Large intestine (tissue), 3 donors: ENCODE results near the gene TMA7. TPM values are rescaled to one million over a fixed set of nuclear protein-coding genes. Genes with fewer than 3 reads are reported as not detected.
A peak's percentile ranks its signal among the peaks of the same experiment; 100 is the strongest.

Experiments
- DNase-seq, 2 donors: peaks; one replicate each; pipeline versions ENCODE4 v3.0.0 to v3.0.0-alpha.2; 2013
- H3K27ac ChIP-seq: one replicate; pipeline ENCODE4 v1.5.1; 2013; ENCODE audit warnings: low read length
- H3K27me3 ChIP-seq: 2 replicates; pipeline ENCODE4 v1.6.1; 2013; ENCODE audit warnings: low read length; ENCODE audit not compliant: control insufficient read depth, insufficient read depth
- H3K36me3 ChIP-seq: 2 replicates; pipeline ENCODE4 v1.6.1; 2013; ENCODE audit warnings: low read length; ENCODE audit not compliant: control insufficient read depth, insufficient read depth
- H3K4me1 ChIP-seq: one replicate; pipeline ENCODE4 v1.6.1; 2013; ENCODE audit warnings: low read length; ENCODE audit not compliant: control insufficient read depth, insufficient read depth
- H3K4me3 ChIP-seq: one replicate; pipeline ENCODE4 v1.5.1; 2013; ENCODE audit warnings: low read length
- H3K9me3 ChIP-seq: one replicate; pipeline ENCODE4 v1.6.1; 2013; ENCODE audit warnings: mild to moderate bottlenecking, low read depth, low read length, moderate library complexity; ENCODE audit not compliant: control insufficient read depth
- WGBS: methylation state at CpG from one replicate; pipeline ENCODE4 v1.1.5; 2013; ENCODE audit warnings: low lambda C conversion rate; ENCODE audit not compliant: insufficient coverage; 5-methylcytosine and 5-hydroxymethylcytosine counted together
- polyA plus RNA-seq: library from polyadenylated mRNA; unstranded; fragments of 120-200 nt; gene quantifications from one replicate; pipeline ENCODE4 v1.2.1, GENCODE V29; 2013

Gene TMA7
- polyA plus RNA-seq, 1 donor: 283 TPM

DNA sequence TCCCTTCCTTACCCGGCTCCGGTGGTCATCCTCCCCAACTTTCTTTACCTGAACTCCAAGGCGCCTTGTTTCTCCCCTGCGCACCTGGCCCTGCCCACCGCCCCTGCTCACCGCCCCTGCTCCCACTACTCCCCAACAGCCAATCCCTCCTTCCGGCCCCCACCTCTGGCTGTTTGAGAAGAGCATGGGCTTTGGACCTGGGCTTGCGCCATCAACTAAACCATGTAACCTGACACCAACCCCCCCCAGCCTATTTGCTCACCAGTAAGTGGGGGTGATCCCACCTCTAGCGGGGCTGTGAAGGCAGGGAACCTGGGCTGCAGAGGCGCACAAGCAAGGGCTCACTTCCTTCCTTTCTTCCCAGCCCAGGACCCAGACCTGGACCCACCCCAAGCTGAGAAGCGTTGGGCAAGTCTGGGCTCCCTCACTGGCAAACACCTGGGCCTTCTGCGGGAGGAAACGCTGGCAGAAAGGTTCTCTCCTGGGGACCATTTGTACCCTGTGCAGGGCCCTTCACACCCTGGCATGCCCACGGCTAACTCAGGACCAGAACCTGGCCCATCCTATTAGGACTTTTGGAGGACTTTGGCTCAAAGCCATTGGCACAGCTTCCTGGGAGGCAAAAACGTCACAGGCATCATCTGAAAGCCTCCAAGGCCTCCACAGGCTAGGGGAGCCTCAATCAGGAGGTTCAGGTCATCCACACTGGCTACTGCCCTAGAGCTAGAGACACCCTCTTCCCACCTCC is 9.9 kb upstream of the TMA7 start, which contains the start of gene PLXNB1:
PLXNB1 (minus strand) TSS at position 127 of the 748 bp plus-strand sequence. CDS start 5,475 bp downstream, outside the sequence.
- peaks cover 15% of the 10 kb centered on the region for H3K36me3 ChIP-seq
- peak within 1 kb of the TSS; percentile 94 for H3K27ac ChIP-seq
- peak; percentile 94 to 98 for DNase-seq
- peaks cover 3% of the 10 kb centered on the region for H3K9me3 ChIP-seq
- H3K4me1 ChIP-seq: peaks cover 83% of the 10 kb centered on the region
- H3K4me3 ChIP-seq: peak within 1 kb of the TSS; percentile 83
- no peaks in the 10 kb centered on the region for H3K27me3 ChIP-seq
- no CpG with 5 or more reads among the region's 15 CpGs for WGBS

DNA sequence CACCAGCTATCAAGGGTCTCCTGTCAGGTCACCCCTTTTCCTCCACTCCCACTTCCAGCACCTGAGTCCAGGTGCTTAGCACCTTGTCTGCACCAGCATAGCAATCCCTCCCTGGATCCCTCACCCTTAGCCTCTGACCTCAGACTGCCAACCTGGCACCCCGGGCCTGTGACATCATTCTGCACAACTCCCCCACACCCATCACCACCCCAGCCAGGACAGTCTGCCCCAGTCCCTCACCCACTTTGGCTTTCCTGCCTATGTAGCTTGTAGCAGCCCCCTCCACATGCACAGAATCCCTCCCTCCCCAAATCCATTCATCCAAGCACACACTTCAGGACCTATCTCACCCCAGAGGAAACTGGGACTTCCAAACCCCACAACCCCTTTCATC is 9.4 kb upstream of the TMA7 start:
- Histone ChIP-seq H3K27ac (peak overlapping the region; percentile 94), H3K4me1 (peaks cover 83% of the 10 kb centered on the region), H3K9me3 (no peaks in the 10 kb centered on the region), H3K27me3 (no peaks in the 10 kb centered on the region), H3K36me3 (peaks cover 15% of the 10 kb centered on the region), H3K4me3 (no peak overlapping the region)
- WGBS: no CpG with 5 or more reads among the region's 1 CpG
- DNase-seq: peak in 1 of 2 donors; percentile 28

DNA sequence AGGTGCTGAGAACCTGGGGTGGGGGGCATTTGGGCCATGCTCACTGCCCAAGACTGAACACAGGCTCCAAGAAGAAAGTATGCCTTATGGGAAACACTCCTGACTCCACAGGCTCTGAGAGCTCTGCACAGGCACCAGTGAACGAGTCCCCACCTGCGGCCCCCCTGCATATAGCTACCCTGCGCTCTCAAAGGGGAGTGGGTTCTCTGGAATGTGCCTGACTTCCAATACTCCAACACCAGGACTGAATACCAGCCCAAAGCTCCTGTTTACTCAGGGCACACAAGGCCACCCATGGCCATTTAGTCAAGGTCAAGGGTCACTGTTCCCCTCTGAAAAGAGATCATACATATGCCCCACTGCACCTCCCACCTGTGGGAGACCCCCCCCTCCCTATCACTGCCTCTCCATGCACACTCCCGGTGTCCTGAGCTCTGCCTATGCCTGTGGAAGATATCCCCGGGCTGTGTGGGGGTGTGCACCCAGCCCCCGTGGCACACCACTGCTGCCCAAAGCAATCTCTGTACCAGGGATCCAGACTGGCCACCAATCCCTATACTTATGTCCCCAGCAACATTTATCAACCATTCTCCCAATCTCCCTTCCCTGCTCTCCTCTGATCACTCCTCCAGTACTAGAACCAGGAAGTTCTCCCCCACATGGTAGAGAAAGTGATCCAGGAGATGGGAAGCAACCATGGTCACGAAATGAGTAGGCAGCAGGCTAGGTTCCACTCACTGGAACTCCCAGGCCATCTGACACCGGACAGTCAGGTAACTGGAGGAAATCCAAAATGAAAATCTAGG is 8.6 kb upstream of the TMA7 start:
- WGBS: no CpG with 5 or more reads among the region's 8 CpGs

DNA sequence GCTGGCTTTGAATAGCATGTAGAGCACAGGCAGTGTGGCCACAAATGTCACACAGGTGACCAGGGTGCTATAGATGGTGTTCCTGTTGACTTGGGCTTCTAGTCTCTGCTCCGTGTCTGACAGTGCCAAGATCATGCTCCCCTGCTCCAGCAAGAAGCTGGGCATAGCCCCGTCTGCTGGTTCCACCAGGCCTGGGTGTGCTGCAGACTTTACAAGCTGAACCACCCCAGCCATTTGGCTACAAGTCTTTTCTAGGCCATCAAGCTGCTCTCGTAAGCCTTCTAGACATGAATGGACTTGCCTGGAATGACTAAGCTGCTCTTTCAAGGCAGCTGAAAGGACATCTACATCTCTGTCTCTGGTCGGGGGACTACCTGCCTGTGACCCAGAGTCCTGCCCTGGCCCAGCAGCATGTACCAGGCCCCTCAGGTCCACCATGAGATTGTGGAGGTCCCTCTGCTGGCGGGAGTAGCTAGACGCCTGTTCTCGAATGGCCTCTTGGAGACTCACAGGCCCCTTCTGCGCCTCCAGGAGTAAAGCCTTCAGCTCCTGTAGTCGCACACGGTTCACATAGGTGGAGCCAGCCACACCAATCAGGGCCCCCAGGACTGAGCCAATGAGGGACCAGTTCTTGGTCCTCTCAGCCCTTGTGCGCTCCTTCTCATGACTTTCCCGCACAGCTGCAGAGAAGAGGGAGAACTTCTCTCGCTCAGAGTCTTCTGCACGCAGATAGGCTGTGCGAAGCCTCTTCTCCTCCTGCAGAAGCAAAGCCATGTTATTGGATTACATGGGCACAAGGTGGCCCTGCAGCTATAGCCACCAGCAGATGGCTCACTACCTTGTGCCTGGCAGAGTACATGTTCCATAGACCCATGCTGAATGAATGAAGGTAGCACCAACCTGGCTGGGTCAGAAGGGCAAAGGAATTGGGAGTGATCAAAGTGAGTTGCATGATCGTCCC is 7.4 kb upstream of the TMA7 start:
- Histone ChIP-seq H3K4me1 (peaks cover 66% of the 10 kb centered on the region), H3K27me3 (no peaks in the 10 kb centered on the region), H3K4me3 (peak overlapping the region; percentile 36), H3K9me3 (no peaks in the 10 kb centered on the region), H3K36me3 (peaks cover 15% of the 10 kb centered on the region), H3K27ac (peak overlapping the region; percentile 94)
- DNase-seq: peak in 1 of 2 donors; percentile 48
- no CpG with 5 or more reads among the region's 16 CpGs for WGBS

More for the DNA sequence above, 8.6 kb upstream of the TMA7 start:
- H3K4me3 ChIP-seq: no peak overlapping the region
- H3K9me3 ChIP-seq: no peaks in the 10 kb centered on the region
- peak in 1 of 2 donors; percentile 31 for DNase-seq
- H3K27me3 ChIP-seq: no peaks in the 10 kb centered on the region
- peak overlapping the region; percentile 94 for H3K27ac ChIP-seq
- peaks cover 15% of the 10 kb centered on the region for H3K36me3 ChIP-seq
- peaks cover 78% of the 10 kb centered on the region for H3K4me1 ChIP-seq

DNA sequence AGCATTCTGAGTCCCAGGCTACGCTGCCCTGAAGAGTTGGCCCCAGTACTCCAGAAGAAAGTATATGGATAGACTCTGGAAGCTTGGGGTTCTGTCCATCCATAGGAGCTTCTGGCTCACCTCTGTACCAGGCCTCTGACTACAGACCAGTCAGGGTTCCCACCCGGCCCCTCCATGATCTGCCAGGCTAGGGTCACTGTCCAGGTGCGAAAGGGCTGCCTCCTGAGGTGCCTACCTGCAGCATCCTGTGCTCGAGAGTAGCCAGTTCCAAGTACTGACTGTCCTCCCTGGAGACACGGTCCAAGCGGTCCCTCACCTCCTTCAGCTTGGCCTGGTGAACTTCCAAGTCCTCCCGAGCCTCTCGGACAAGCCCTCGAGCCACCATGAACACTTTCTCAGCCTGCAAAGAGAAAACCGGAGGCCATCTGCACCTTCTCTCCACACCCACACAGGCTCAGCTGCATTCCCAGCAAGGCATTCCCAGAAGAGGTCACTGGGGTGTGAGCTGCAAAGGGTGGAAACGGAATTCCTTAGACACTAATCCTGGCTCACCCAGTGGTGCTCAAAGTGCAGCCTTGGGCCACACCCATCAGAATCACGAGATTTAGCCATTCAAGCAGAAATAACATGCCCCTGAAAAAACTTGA is 6.5 kb upstream of the TMA7 start:
- Histone ChIP-seq H3K4me3 (peak overlapping the region; percentile 36), H3K27ac (peak overlapping the region; percentile 94), H3K4me1 (peaks cover 58% of the 10 kb centered on the region), H3K36me3 (peaks cover 15% of the 10 kb centered on the region), H3K9me3 (no peaks in the 10 kb centered on the region), H3K27me3 (no peaks in the 10 kb centered on the region)
- peak; percentile 91 to 96 for DNase-seq
- no CpG with 5 or more reads among the region's 12 CpGs for WGBS

DNA sequence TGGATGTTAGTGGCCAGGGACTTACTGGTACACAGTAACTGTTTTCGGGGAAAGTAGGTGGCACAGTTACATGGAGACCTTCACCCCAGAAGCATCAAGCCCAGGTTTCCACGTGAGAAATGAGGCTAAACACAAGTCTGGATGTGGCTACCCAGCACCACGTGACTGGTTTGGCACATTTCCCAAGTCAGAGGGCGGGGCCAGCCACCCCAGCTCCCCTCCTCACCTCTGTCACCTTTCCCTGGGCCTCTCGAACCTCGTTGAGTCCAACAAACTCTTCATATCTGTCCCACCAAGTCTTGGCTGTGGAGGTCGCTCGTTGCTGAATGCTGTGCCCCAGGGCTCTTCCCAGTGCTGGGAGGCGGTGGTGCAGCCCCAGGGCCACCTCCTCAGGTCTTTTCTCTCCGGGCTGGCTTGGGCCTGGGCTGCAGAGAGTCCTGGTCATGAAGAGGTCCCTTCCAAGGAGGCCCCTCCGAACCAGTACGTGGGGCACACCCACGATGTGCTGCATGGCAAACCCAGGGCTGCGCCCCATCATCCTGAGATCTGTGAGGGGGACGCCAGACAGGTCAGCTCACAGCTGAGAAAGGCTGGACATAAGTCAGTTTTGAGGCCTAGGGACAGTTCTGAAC is 5.3 kb upstream of the TMA7 start:
- WGBS: no CpG with 5 or more reads among the region's 15 CpGs
- Histone ChIP-seq H3K36me3 (peaks cover 15% of the 10 kb centered on the region), H3K9me3 (no peaks in the 10 kb centered on the region), H3K4me3 (no peak overlapping the region), H3K4me1 (peaks cover 62% of the 10 kb centered on the region), H3K27ac (peak overlapping the region; percentile 94), H3K27me3 (no peaks in the 10 kb centered on the region)
- peak; percentile 52 to 73 for DNase-seq

DNA sequence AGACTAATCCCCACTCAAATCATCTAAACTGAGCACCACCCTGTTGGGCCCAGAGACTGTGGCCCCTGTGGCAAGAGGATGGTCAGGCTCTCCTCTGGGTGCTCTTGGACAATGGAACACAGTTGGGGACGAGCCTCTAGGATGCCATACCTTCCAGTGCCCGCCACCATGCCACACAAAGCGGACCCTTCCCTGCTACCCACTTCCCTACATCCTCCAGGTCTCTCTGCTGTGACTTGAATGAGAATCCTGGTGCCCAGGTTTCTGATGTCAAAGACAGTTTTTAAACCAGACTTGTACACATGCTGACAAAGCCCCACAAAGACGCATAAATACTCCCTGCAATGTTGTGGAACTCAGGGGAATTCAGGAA is 4.8 kb upstream of the TMA7 start:
- no peak for DNase-seq
- Histone ChIP-seq H3K36me3 (peaks cover 15% of the 10 kb centered on the region), H3K27me3 (no peaks in the 10 kb centered on the region), H3K27ac (peak overlapping the region; percentile 94), H3K4me1 (peaks cover 60% of the 10 kb centered on the region), H3K9me3 (no peaks in the 10 kb centered on the region), H3K4me3 (no peak overlapping the region)
- no CpG with 5 or more reads among the region's 4 CpGs for WGBS

DNA sequence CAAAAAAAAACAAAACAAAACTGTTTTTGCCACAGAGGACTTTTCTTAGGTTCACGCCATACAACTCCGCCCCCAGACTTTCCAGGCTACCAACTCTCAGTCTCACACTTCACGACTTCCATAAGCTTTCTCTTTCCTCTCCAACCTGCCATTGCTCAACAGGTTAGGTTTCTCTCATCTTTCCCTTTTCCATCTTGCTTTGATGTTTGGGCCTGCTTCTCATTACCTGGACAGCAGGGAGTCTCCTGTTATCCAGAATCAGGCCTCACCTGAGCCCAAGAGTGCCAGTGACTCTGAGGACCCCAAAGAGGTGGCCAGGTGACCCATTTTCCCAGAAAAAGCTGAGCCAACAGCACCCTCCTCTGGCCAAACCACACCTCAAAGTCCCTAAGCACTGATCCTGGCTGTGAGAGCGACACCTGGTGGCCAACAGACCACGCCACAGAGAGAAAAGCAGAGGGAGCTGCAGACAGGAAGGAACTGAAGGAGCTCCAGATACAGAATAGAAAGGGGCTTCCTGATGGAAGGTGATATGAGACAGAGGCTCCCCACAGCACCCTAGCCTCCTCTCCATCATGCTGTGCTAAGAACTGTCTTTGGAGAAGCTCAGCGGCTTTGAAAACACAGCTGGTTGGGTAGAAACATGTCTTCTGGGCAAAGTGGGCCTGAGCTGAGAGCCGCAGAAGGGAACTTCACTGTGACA is 4.1 kb upstream of the TMA7 start:
- Histone ChIP-seq H3K4me3 (no peak overlapping the region), H3K36me3 (peaks cover 15% of the 10 kb centered on the region), H3K27me3 (no peaks in the 10 kb centered on the region), H3K27ac (peak overlapping the region; percentile 94), H3K9me3 (no peaks in the 10 kb centered on the region), H3K4me1 (peaks cover 53% of the 10 kb centered on the region)
- WGBS: 80% methylated on average over 1 of the region's 7 CpGs
- DNase-seq: peak; percentile 80 to 81

DNA sequence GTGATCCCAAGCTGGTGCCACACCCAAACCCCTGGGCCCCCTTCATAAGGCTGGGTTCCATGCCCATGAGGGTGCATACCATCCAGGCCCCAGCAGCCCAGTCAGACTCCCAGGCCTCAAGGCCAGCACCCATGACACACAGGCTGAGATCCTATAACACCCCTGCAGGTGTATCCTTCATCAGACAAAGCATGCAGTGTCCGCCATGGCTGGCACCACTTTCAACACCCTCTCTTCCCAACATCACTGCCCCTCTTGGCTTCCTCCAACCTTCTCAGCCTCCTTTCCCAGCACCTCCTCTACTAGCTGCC is 3.6 kb upstream of the TMA7 start:
- peaks cover 51% of the 10 kb centered on the region for H3K4me1 ChIP-seq
- H3K9me3 ChIP-seq: no peaks in the 10 kb centered on the region
- DNase-seq: no peak
- H3K27me3 ChIP-seq: no peaks in the 10 kb centered on the region
- WGBS: no CpG with 5 or more reads among the region's 1 CpG
- no peak overlapping the region for H3K4me3 ChIP-seq
- H3K27ac ChIP-seq: no peak overlapping the region
- H3K36me3 ChIP-seq: peaks cover 15% of the 10 kb centered on the region
